Panc1 (cell line): ENCODE measurements around the gene CES2. TPM values are rescaled to one million over a fixed set of nuclear protein-coding genes. Genes with fewer than 3 reads are reported as not detected.
A peak's percentile ranks its signal among the peaks of the same experiment; 100 is the strongest.

Experiments used
- ATAC-seq: fragments of 200-7000 bp; cut with Tn5 transposase; 2 replicates; pipeline ENCODE4 v1.9.1; 2020; ENCODE audit warnings: mild to moderate bottlenecking, moderate library complexity
- BruUV-seq: library from RNA; stranded (reverse); fragments of 400-500 nt; replicated peaks from 2 replicates; lab custom pipeline; 2021; lab: Mats Ljungman, UMichigan
- CTCF ChIA-PET: fragments of 300-600 bp; sonication (Branson Sonifier 250); formaldehyde crosslinking; loops from one replicate; lab custom pipeline; 2022; ENCODE audit warnings: antibody characterized with exemption; lab: Charles Lee
- POLR2A ChIA-PET: fragments of 300-600 bp; sonication (Branson Sonifier 250); formaldehyde crosslinking; loops from one replicate; lab custom pipeline; 2022; ENCODE audit warnings: antibody characterized with exemption; lab: Charles Lee
- DNase-seq: peaks from one replicate; pipeline ENCODE4 v3.0.0-alpha.2; 2010; ENCODE audit warnings: low read depth, low spot score
- H3K27ac ChIP-seq: 2 replicates; pipeline ENCODE4 v1.5.1; 2011; ENCODE audit warnings: mild to moderate bottlenecking, low read length, inconsistent platforms
- H3K27me3 ChIP-seq: fragments of 200-500 bp; sonication (Bioruptor generic); 2 replicates; pipeline ENCODE4 v1.6.0; 2014; ENCODE audit warnings: low read length, inconsistent platforms; ENCODE audit not compliant: control insufficient read depth, insufficient read depth
- H3K36me3 ChIP-seq: fragments of 200-500 bp; sonication (Bioruptor generic); 2 replicates; pipeline ENCODE4 v1.5.1; 2014; ENCODE audit warnings: inconsistent platforms, mild to moderate bottlenecking, low read length, moderate library complexity; ENCODE audit not compliant: control insufficient read depth, insufficient read depth
- H3K4me1 ChIP-seq: 2 replicates; pipeline ENCODE4 v1.5.1; 2011; ENCODE audit warnings: inconsistent platforms, mild to moderate bottlenecking, low read length, moderate library complexity; ENCODE audit not compliant: control insufficient read depth, insufficient read depth
- H3K4me3 ChIP-seq, 2 experiments: 2 replicates each; pipeline ENCODE4 v1.5.1; 2011 to 2012; ENCODE audit warnings: low read depth in 2 of 2, low read length in 2 of 2, mild to moderate bottlenecking in 2 of 2, inconsistent platforms in 1 of 2, moderate library complexity in 1 of 2
- H3K9me3 ChIP-seq: fragments of 200-500 bp; sonication (Bioruptor generic); 2 replicates; pipeline ENCODE4 v1.5.1; 2014; ENCODE audit warnings: low read depth, mild to moderate bottlenecking, inconsistent platforms, low read length, moderate library complexity; ENCODE audit not compliant: control insufficient read depth, insufficient read depth
- CTCF ChIP-seq: fragments of 450-650 bp; IDR thresholded peaks from 2 replicates; pipeline ENCODE4 v1.5.1; 2017; ENCODE audit warnings: mild to moderate bottlenecking
- POLR2AphosphoS5 ChIP-seq: IDR thresholded peaks from 2 replicates; pipeline ENCODE4 v1.6.1; 2012; ENCODE audit warnings: mild to moderate bottlenecking, low read depth, low read length, moderate library complexity
- SIN3A ChIP-seq: IDR thresholded peaks from 2 replicates; pipeline ENCODE4 v1.6.1; 2012; ENCODE audit warnings: low read depth, mild to moderate bottlenecking, low read length, moderate library complexity, borderline replicate concordance; ENCODE audit not compliant: insufficient read depth
- TCF7L2 ChIP-seq: IDR thresholded peaks from 2 replicates; pipeline ENCODE4 v1.6.1; 2011; ENCODE audit warnings: mild to moderate bottlenecking, low read depth, low read length, inconsistent platforms
- in situ Hi-C: cut with HindIII; loops from 2 replicates; pipeline ENCODE4 v1.10.0; 2016; ENCODE audit warnings: low sequenced_read_pairs, low pct_unique_long_range_greater_than_20kb
- intact Hi-C: fragments of 100-400 bp; cut with micrococcal nuclease; formaldehyde crosslinking; loops from one replicate; pipeline ENCODE4 v1.10.0; 2022; ENCODE audit not compliant: unreplicated experiment
- total RNA-seq: library from RNA; stranded (reverse); gene quantifications from one replicate; pipeline ENCODE4 v1.2.1, GENCODE V29; 2021; ENCODE audit not compliant: unreplicated experiment
- TF ChIP-seq, protein P1 (sequence below), 2 experiments: IDR thresholded peaks; 2 replicates each; pipeline ENCODE4 v1.6.1; 2011 to 2012; ENCODE audit warnings: low read depth in 2 of 2, control low read depth in 1 of 2, low read length in 1 of 2, mild to moderate bottlenecking in 1 of 2, moderate library complexity in 1 of 2; ENCODE audit not compliant: insufficient read depth in 1 of 2

Gene CES2
- total RNA-seq, 1 experiment from 2014 or later = 26.3 TPM

GRCh38 chr16:66924527-66925321 lies 10.6 kb upstream of the CES2 start:
- H3K4me1 ChIP-seq = peaks cover 6% of the 10 kb centered on the region; the same call in 1 of the 2 replicates
- ATAC-seq = peak; percentile 65
- H3K36me3 ChIP-seq = no peaks in the 10 kb centered on the region
- peak; percentile 77 for TF ChIP-seq CTCF
- no peak for TF ChIP-seq TCF7L2
- CTCF ChIA-PET = no interaction called here
- H3K27ac ChIP-seq = no peak overlapping the region
- in situ Hi-C loops (no loop called here), intact Hi-C loops (no loop called here)
- no peak for DNase-seq
- BruUV-seq = no TSS peak
- H3K9me3 ChIP-seq = no peaks in the 10 kb centered on the region
- H3K27me3 ChIP-seq = no peaks in the 10 kb centered on the region
- POLR2A ChIA-PET = no interaction called here
- peak overlapping the region; percentile 37 to 46 for H3K4me3 ChIP-seq

DNA sequence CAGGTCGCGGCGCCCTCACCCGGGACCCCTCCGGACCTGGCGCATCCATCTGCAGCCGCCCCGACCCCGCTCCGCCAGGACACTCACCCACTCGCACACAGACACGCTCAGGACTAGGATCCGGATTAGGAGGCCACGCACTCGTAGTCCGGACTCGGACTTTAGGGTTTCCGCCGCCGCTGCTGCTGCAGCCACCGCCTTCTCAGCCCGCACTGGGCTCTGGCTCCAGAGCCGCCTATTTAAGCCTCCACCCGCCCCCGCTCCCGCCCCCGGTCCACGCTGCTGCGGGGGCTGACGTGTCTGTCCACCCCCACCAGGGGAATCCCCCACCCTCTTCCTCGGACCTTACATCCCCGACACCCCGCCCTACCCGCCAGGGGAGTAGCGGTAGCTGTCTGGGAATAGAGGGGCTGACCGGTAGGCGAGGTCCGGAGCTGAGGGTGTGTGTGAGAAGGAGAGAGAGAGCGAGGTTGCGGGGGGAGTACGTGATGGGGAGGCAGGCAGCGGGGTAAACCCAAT lies 9.9 kb upstream of the CES2 start, which contains the start of gene RRAD:
Gene RRAD (minus strand): TSS at position 214 of the 519 bp plus-strand sequence. CDS start 356 bp downstream, outside the sequence.
- CTCF ChIA-PET = no interaction called here
- ATAC-seq = peak; percentile 35
- peak within 1 kb of the TSS; percentile 37 to 46 for H3K4me3 ChIP-seq
- peaks cover 6% of the 10 kb centered on the region; the same call in 1 of the 2 replicates for H3K4me1 ChIP-seq
- H3K9me3 ChIP-seq = no peaks in the 10 kb centered on the region
- no peaks in the 10 kb centered on the region for H3K36me3 ChIP-seq
- POLR2A ChIA-PET = no interaction called here
- no peak within 1 kb of the TSS for H3K27ac ChIP-seq
- in situ Hi-C loops (no loop called here), intact Hi-C loops (no loop called here)
- no TSS peak for BruUV-seq
- TF ChIP-seq CTCF = no peak
- TF ChIP-seq, protein P1, sequence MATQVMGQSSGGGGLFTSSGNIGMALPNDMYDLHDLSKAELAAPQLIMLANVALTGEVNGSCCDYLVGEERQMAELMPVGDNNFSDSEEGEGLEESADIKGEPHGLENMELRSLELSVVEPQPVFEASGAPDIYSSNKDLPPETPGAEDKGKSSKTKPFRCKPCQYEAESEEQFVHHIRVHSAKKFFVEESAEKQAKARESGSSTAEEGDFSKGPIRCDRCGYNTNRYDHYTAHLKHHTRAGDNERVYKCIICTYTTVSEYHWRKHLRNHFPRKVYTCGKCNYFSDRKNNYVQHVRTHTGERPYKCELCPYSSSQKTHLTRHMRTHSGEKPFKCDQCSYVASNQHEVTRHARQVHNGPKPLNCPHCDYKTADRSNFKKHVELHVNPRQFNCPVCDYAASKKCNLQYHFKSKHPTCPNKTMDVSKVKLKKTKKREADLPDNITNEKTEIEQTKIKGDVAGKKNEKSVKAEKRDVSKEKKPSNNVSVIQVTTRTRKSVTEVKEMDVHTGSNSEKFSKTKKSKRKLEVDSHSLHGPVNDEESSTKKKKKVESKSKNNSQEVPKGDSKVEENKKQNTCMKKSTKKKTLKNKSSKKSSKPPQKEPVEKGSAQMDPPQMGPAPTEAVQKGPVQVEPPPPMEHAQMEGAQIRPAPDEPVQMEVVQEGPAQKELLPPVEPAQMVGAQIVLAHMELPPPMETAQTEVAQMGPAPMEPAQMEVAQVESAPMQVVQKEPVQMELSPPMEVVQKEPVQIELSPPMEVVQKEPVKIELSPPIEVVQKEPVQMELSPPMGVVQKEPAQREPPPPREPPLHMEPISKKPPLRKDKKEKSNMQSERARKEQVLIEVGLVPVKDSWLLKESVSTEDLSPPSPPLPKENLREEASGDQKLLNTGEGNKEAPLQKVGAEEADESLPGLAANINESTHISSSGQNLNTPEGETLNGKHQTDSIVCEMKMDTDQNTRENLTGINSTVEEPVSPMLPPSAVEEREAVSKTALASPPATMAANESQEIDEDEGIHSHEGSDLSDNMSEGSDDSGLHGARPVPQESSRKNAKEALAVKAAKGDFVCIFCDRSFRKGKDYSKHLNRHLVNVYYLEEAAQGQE (IDR thresholded peaks at IDR 0.05; ENCODE audit: insufficient read depth in 1 of 2, low read depth in 2 of 2, low read length in 1 of 2) = no peak
- no peak for TF ChIP-seq POLR2AphosphoS5
- no peak for TF ChIP-seq SIN3A
- TF ChIP-seq TCF7L2 = no peak
- no peak for DNase-seq
- no peaks in the 10 kb centered on the region for H3K27me3 ChIP-seq
